ENCODE measurements around the gene UBE2G2.

GRCh38 chr21:44727321-44727720 is 74.3 kb downstream of the UBE2G2 start:
- TF ChIP-seq POLR2A (IDR thresholded peaks at IDR 0.05) = no peak
- TF ChIP-seq CTCF (IDR thresholded peaks at IDR 0.05) = no peak
- TF ChIP-seq EP300 (IDR thresholded peaks at IDR 0.05) = no peak
